CD4-positive, alpha-beta T cell (primary cell): ENCODE data around the gene MRGPRD. TPM values are rescaled to one million over a fixed set of nuclear protein-coding genes. Genes with fewer than 3 reads are reported as not detected.

Experiments
- ATAC-seq: fragments of 200-7000 bp; cut with Tn5 transposase; one replicate; pipeline ENCODE4 v1.10.0; 2022; ENCODE audit warnings: mild to moderate bottlenecking; ENCODE audit not compliant: poor library complexity
- CTCF ChIA-PET: fragments of 350-600 bp; sonication (Branson Sonifier 250); formaldehyde crosslinking; loops from one replicate; lab custom pipeline; 2021; ENCODE audit warnings: antibody characterized with exemption, inconsistent platforms; lab: Charles Lee
- POLR2A ChIA-PET: fragments of 350-600 bp; sonication (Branson Sonifier 250); formaldehyde crosslinking; loops from one replicate; lab custom pipeline; 2021; ENCODE audit warnings: antibody characterized with exemption, inconsistent platforms; lab: Charles Lee
- DNase-seq, 14 experiments: peaks; one replicate each; pipeline ENCODE4 v3.0.0-alpha.2; 2013 to 2020; ENCODE audit warnings: mixed read lengths in 2 of 14
- H3K27ac ChIP-seq, 2 donors: one replicate each; pipeline versions ENCODE4 v1.5.1 to v1.7.0; 2013; ENCODE audit warnings: low read length in 2 of 2, low read depth in 1 of 2, mild to moderate bottlenecking in 1 of 2
- H3K27me3 ChIP-seq, 2 experiments: 1 replicate in 1 of 2; 2 replicates in 1 of 2; pipeline versions ENCODE4 v1.6.1 to v1.7.0; 2013; ENCODE audit warnings: low read length in 2 of 2, control low read depth in 1 of 2, mild to moderate bottlenecking in 1 of 2, moderate library complexity in 1 of 2; ENCODE audit not compliant: insufficient read depth in 2 of 2, control insufficient read depth in 1 of 2
- H3K36me3 ChIP-seq: one replicate; pipeline ENCODE4 v1.6.1; 2013; ENCODE audit warnings: low read length, control low read depth; ENCODE audit not compliant: insufficient read depth
- H3K4me1 ChIP-seq: one replicate; pipeline ENCODE4 v1.6.1; 2013; ENCODE audit warnings: low read length, control low read depth; ENCODE audit not compliant: insufficient read depth
- H3K4me3 ChIP-seq: one replicate; pipeline ENCODE4 v1.5.1; 2013; ENCODE audit warnings: mild to moderate bottlenecking, low read length, moderate library complexity
- H3K9me3 ChIP-seq, 2 experiments: 1 replicate in 1 of 2; 2 replicates in 1 of 2; pipeline versions ENCODE4 v1.6.1 to v1.7.0; 2013; ENCODE audit warnings: low read length in 2 of 2, mild to moderate bottlenecking in 2 of 2, control low read depth in 1 of 2, moderate library complexity in 1 of 2; ENCODE audit not compliant: control insufficient read depth in 1 of 2, insufficient read depth in 1 of 2
- H3K27ac Mint-ChIP-seq: one replicate; pipeline ENCODE4 v1.8.0; 2020; ENCODE audit warnings: mixed read lengths
- H3K27me3 Mint-ChIP-seq: one replicate; pipeline ENCODE4 v1.8.0; 2021; ENCODE audit warnings: mixed read lengths
- H3K36me3 Mint-ChIP-seq: one replicate; pipeline ENCODE4 v1.8.0; 2021; ENCODE audit warnings: low read depth, mixed read lengths
- H3K4me1 Mint-ChIP-seq: one replicate; pipeline ENCODE4 v1.8.0; 2021; ENCODE audit warnings: low read depth, mixed read lengths
- H3K4me3 Mint-ChIP-seq: one replicate; pipeline ENCODE4 v1.8.0; 2020; ENCODE audit warnings: mild to moderate bottlenecking, mixed read lengths
- H3K9me3 Mint-ChIP-seq: one replicate; pipeline ENCODE4 v1.8.0; 2020; ENCODE audit warnings: mixed read lengths
- intact Hi-C, 2 experiments: fragments of 100-400 bp; cut with DNase I in 1 of 2; cut with micrococcal nuclease in 1 of 2; formaldehyde crosslinking; loops; one replicate each; pipeline versions ENCODE4 v1.15.1 to v1.9.0; 2023 to 2025; cut with DNase I, micrococcal nuclease
- total RNA-seq, 174 experiments: library from RNA in 2 of 174; stranded (reverse) in 2 of 174; gene quantifications; one replicate each; pipeline ENCODE4 v1.2.3 and lab custom pipeline; 2021 to 2026
- TF ChIP-seq, protein P1 (sequence below): fragments of 200-600 bp; IDR thresholded peaks from one replicate; pipeline ENCODE4 v1.8.0; 2022; ENCODE audit warnings: antibody characterized with exemption, mild to moderate bottlenecking

The MRGPRD gene
- total RNA-seq, 2 experiments from 2014 or later: not detected

DNA sequence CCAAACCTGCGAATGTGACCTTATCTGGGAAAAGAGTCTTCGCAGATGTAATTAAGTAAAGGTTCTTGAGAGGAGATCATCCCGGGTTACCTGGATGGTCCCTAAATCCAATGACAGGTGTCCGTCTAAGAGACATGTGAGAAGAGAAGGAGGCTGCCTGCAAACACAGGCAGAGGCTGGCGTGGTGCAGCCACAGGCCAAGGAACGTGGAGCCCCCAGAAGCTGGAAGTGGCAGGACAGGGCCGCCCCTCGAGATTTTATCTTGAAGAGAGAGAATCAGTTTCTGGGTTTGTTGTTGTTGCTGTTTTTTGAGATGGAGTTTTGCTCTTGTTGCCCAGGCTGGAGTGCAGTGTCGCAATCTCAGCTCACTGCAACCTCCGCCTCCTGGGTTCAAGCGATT, 33.6 kb downstream of the MRGPRD start:
- Mint-ChIP-seq H3K4me3 (no peak overlapping the region), H3K9me3 (no peaks in the 10 kb centered on the region), H3K27ac (no peak overlapping the region), H3K4me1 (no peaks in the 10 kb centered on the region), H3K27me3 (no peaks in the 10 kb centered on the region), H3K36me3 (no peaks in the 10 kb centered on the region)
- H3K27me3 ChIP-seq: no peaks in the 10 kb centered on the region
- TF ChIP-seq, protein P1, sequence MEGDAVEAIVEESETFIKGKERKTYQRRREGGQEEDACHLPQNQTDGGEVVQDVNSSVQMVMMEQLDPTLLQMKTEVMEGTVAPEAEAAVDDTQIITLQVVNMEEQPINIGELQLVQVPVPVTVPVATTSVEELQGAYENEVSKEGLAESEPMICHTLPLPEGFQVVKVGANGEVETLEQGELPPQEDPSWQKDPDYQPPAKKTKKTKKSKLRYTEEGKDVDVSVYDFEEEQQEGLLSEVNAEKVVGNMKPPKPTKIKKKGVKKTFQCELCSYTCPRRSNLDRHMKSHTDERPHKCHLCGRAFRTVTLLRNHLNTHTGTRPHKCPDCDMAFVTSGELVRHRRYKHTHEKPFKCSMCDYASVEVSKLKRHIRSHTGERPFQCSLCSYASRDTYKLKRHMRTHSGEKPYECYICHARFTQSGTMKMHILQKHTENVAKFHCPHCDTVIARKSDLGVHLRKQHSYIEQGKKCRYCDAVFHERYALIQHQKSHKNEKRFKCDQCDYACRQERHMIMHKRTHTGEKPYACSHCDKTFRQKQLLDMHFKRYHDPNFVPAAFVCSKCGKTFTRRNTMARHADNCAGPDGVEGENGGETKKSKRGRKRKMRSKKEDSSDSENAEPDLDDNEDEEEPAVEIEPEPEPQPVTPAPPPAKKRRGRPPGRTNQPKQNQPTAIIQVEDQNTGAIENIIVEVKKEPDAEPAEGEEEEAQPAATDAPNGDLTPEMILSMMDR: no peak
- H3K4me3 ChIP-seq: no peak overlapping the region
- no peaks in the 10 kb centered on the region for H3K36me3 ChIP-seq
- no peak overlapping the region for H3K27ac ChIP-seq
- intact Hi-C loops: no loop called here
- no peaks in the 10 kb centered on the region for H3K4me1 ChIP-seq
- ATAC-seq: no peak
- ChIA-PET POLR2A (no interaction called here), CTCF (no interaction called here)
- H3K9me3 ChIP-seq: no peaks in the 10 kb centered on the region
- DNase-seq: no peak

DNA sequence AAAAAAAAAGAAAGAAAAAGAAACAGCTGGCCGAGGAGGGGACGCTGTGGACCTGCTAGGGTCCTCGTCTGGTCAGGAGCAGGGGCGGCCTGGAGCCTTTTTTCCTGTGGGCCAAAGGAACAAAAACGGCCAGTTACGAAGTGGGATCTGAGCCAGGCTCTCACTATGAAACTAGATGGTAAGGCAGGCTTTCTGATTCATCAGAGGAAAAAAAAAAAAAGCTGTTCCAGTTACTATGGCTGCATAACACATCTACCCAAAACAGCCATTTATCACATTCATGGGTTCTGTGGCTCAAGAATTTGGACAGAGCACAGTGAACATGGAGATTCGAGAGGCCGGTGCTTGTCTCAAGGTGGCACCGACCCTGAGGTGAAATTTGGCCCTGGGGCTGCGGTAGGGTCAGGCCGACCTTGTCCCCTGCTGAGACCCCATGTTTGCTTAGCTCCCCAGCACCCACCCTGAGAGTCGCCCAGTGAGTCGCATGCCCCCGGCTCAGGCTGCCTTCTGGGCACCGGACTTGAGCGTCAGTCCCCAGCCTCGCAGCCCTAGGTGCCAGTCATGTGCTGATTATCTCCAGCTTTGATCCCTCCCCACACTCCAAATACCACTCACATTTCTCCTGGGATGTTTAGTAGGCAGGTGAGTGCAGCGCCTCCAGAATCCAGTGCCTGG, 34.2 kb downstream of the MRGPRD start:
- Histone ChIP-seq H3K36me3 (no peaks in the 10 kb centered on the region), H3K27me3 (no peaks in the 10 kb centered on the region), H3K27ac (no peak overlapping the region), H3K9me3 (no peaks in the 10 kb centered on the region), H3K4me3 (no peak overlapping the region), H3K4me1 (no peaks in the 10 kb centered on the region)
- ChIA-PET CTCF (no interaction called here), POLR2A (no interaction called here)
- Mint-ChIP-seq H3K27me3 (no peaks in the 10 kb centered on the region), H3K9me3 (no peaks in the 10 kb centered on the region), H3K27ac (no peak overlapping the region), H3K4me3 (no peak overlapping the region), H3K4me1 (no peaks in the 10 kb centered on the region), H3K36me3 (no peaks in the 10 kb centered on the region)
- TF ChIP-seq, protein P1: no peak
- ATAC-seq: no peak
- DNase-seq: no peak
- intact Hi-C loops: no loop called here

DNA sequence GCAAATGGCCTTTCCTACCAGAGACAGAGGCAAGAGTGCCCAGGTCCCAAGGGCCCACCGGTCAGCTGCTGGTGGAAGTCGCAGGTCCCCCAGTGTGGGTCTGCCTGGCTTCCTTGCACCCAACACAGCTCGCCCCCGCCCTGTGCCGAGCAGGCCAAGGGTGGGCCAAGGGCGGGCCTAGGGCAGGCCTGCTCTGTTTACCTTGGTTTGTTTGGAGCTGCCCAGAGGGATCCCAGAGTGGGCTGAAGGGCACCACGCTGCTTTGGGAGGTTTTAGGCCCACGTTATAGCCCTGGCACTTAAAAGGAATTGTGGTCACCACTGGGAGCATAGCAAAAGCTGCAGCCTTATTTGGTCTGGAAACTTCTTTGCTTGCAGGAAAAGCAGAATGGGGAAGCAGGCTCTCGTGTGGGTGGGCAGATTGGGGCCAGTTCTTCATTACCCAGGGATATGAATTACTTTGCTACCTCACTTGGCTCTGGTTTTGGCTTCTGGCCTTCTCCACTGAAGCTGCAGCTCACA, 38.0 kb downstream of the MRGPRD start:
- Histone ChIP-seq H3K27ac (no peak overlapping the region), H3K9me3 (no peaks in the 10 kb centered on the region), H3K36me3 (peaks cover 24% of the 10 kb centered on the region), H3K27me3 (no peaks in the 10 kb centered on the region), H3K4me1 (no peaks in the 10 kb centered on the region), H3K4me3 (no peak overlapping the region)
- DNase-seq (no peak), ATAC-seq (no peak)
- H3K27ac Mint-ChIP-seq: no peak overlapping the region
- peaks cover 16% of the 10 kb centered on the region for H3K36me3 Mint-ChIP-seq
- ChIA-PET CTCF (no interaction called here), POLR2A (no interaction called here)
- H3K9me3 Mint-ChIP-seq: no peaks in the 10 kb centered on the region
- TF ChIP-seq, protein P1: no peak
- no peak overlapping the region for H3K4me3 Mint-ChIP-seq
- H3K27me3 Mint-ChIP-seq: no peaks in the 10 kb centered on the region
- intact Hi-C loops: no loop called here
- no peaks in the 10 kb centered on the region for H3K4me1 Mint-ChIP-seq
